WTC11 (cell line): ENCODE measurements around the gene DRC3. TPM values are rescaled to one million over a fixed set of nuclear protein-coding genes. Genes with fewer than 3 reads are reported as not detected.

Source experiments
- ATAC-seq: fragments of 200-7000 bp; cut with Tn5 transposase; 2 replicates; pipeline ENCODE4 v1.10.0; 2021; ENCODE audit warnings: mild to moderate bottlenecking, moderate library complexity
- CTCF ChIA-PET: fragments of 300-600 bp; sonication (Branson Sonifier 250); formaldehyde crosslinking; loops from one replicate; lab custom pipeline; 2021; ENCODE audit warnings: antibody characterized with exemption; lab: Charles Lee
- POLR2A ChIA-PET: fragments of 350-600 bp; sonication (Branson Sonifier 250); formaldehyde crosslinking; loops from one replicate; lab custom pipeline; 2021; ENCODE audit warnings: antibody characterized with exemption; lab: Charles Lee
- DNase-seq: peaks from one replicate; pipeline ENCODE4 v3.0.0; 2021; ENCODE audit warnings: low spot score
- H3K27ac Mint-ChIP-seq: 2 replicates; pipeline ENCODE4 v1.8.0; 2021; ENCODE audit warnings: mixed read lengths
- H3K27me3 Mint-ChIP-seq: 2 replicates; pipeline ENCODE4 v1.8.0; 2021; ENCODE audit warnings: low read depth, mild to moderate bottlenecking, moderate library complexity, mixed read lengths
- H3K36me3 Mint-ChIP-seq: 2 replicates; pipeline ENCODE4 v1.8.0; 2021; ENCODE audit warnings: mixed read lengths
- H3K4me1 Mint-ChIP-seq: 2 replicates; pipeline ENCODE4 v1.8.0; 2022; ENCODE audit warnings: mixed read lengths
- H3K4me3 Mint-ChIP-seq: 2 replicates; pipeline ENCODE4 v1.8.0; 2021; ENCODE audit warnings: mild to moderate bottlenecking, moderate library complexity, mixed read lengths
- H3K9me3 Mint-ChIP-seq: 2 replicates; pipeline ENCODE4 v1.8.0; 2021; ENCODE audit warnings: mixed read lengths
- CTCF ChIP-seq: fragments of 200-600 bp; IDR thresholded peaks from 2 replicates; pipeline ENCODE4 v1.8.0; 2022; ENCODE audit warnings: antibody characterized with exemption
- E2F1 ChIP-seq: sonication (generic); formaldehyde crosslinking; IDR thresholded peaks from 2 replicates; pipeline ENCODE4 v1.8.0; 2022; ENCODE audit warnings: mild to moderate bottlenecking, missing genetic modification reagents
- FOXP4 ChIP-seq: sonication (generic); formaldehyde crosslinking; IDR thresholded peaks from 2 replicates; pipeline ENCODE4 v1.8.0; 2022; ENCODE audit warnings: mild to moderate bottlenecking, missing genetic modification reagents
- JUN ChIP-seq: sonication (generic); formaldehyde crosslinking; IDR thresholded peaks from 2 replicates; pipeline ENCODE4 v1.8.0; 2023; ENCODE audit warnings: mild to moderate bottlenecking, missing genetic modification reagents
- MYBL2 ChIP-seq: sonication (generic); formaldehyde crosslinking; IDR thresholded peaks from 2 replicates; pipeline ENCODE4 v1.8.1; 2023; ENCODE audit warnings: mild to moderate bottlenecking, moderate library complexity, missing genetic modification reagents
- SMAD4 ChIP-seq: sonication (generic); formaldehyde crosslinking; IDR thresholded peaks from 2 replicates; pipeline ENCODE4 v1.8.0; 2022; ENCODE audit warnings: mild to moderate bottlenecking, missing genetic modification reagents
- TCF7 ChIP-seq: sonication (generic); formaldehyde crosslinking; IDR thresholded peaks from 2 replicates; pipeline ENCODE4 v1.8.0; 2022; ENCODE audit warnings: mild to moderate bottlenecking, low read depth, missing genetic modification reagents, moderate library complexity
- USF1 ChIP-seq: sonication (generic); formaldehyde crosslinking; IDR thresholded peaks from 2 replicates; pipeline ENCODE4 v1.8.0; 2022; ENCODE audit warnings: mild to moderate bottlenecking, missing genetic modification reagents
- ZBTB21 ChIP-seq: sonication (generic); formaldehyde crosslinking; IDR thresholded peaks from 2 replicates; pipeline ENCODE4 v1.8.1; 2023; ENCODE audit warnings: mild to moderate bottlenecking, missing genetic modification reagents, borderline replicate concordance
- ZNF416 ChIP-seq: fragments of 250-450 bp; sonication (Bioruptor Pico); IDR thresholded peaks from 2 replicates; pipeline ENCODE4 v1.9.0; 2021; ENCODE audit warnings: mild to moderate bottlenecking, inconsistent platforms
- ZNF423 ChIP-seq: fragments of 250-450 bp; sonication (Bioruptor Pico); IDR thresholded peaks from 2 replicates; pipeline ENCODE4 v2.1.2; 2022; ENCODE audit warnings: mild to moderate bottlenecking, moderate library complexity
- total RNA-seq: library from RNA; stranded (reverse); gene quantifications from 3 replicates; pipeline ENCODE4 v1.2.3, GENCODE V29; 2021
- TF ChIP-seq, protein P1 (sequence below): sonication (generic); formaldehyde crosslinking; IDR thresholded peaks from 2 replicates; pipeline ENCODE4 v1.8.0; 2023; ENCODE audit warnings: missing genetic modification reagents, mild to moderate bottlenecking, borderline replicate concordance
- TF ChIP-seq, protein P2 (sequence below): fragments of 250-450 bp; sonication (Bioruptor Pico); IDR thresholded peaks from 2 replicates; pipeline ENCODE4 v1.9.0; 2021; ENCODE audit warnings: mild to moderate bottlenecking

The DRC3 gene
- total RNA-seq, 1 experiment from 2014 or later, result 0.42 TPM

GRCh38 chr17:17950347-17950746 is 22.3 kb upstream of the DRC3 start:
- ChIA-PET CTCF (interaction anchor here (0.9 kb wide), 1 partner anchor 22 kb away, joined by 4 read pairs; the partner anchor contains the start of genes DRC3 and TOM1L2), POLR2A (no interaction called here)
- no peak overlapping the region for H3K27ac Mint-ChIP-seq
- ATAC-seq (no peak), DNase-seq (no peak)
- no peaks in the 10 kb centered on the region for H3K9me3 Mint-ChIP-seq
- H3K4me1 Mint-ChIP-seq, result peaks cover 15% of the 10 kb centered on the region
- no peaks in the 10 kb centered on the region for H3K27me3 Mint-ChIP-seq
- TF ChIP-seq FOXP4 (CRISPR knock-in tag), result no peak
- no peaks in the 10 kb centered on the region for H3K36me3 Mint-ChIP-seq
- H3K4me3 Mint-ChIP-seq, result no peak overlapping the region

DNA sequence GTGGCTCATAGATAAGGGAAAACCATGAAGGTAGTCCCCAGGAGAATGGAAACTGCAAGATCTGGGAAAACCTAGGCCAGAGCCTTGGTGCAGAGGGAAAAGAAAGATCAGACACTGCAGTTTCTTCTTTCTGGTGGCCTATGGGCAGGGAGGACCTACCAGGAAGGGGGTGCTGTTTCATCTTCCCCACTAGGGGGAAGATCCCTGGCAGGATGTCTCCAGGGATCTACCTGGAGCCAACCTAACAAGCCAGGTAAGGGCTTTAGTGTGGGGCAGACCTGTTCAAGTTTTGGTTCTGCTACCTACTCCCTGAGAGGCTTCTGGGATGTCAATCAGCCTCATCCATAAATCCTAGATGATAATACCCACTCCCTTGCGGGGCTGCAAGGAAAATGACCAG is 21.9 kb upstream of the DRC3 start:
- no peaks in the 10 kb centered on the region for H3K27me3 Mint-ChIP-seq
- H3K9me3 Mint-ChIP-seq, result peaks cover 4% of the 10 kb centered on the region
- CTCF ChIA-PET, result interaction anchor here (1.1 to 1.6 kb wide), 2 partner anchors 29 to 32 kb away, joined by 4 read pairs; no protein-coding TSS in a partner anchor
- peaks cover 15% of the 10 kb centered on the region for H3K4me1 Mint-ChIP-seq
- no peak overlapping the region for H3K4me3 Mint-ChIP-seq
- no peaks in the 10 kb centered on the region for H3K36me3 Mint-ChIP-seq
- peak; percentile 89 for ATAC-seq
- TF ChIP-seq, protein P1, sequence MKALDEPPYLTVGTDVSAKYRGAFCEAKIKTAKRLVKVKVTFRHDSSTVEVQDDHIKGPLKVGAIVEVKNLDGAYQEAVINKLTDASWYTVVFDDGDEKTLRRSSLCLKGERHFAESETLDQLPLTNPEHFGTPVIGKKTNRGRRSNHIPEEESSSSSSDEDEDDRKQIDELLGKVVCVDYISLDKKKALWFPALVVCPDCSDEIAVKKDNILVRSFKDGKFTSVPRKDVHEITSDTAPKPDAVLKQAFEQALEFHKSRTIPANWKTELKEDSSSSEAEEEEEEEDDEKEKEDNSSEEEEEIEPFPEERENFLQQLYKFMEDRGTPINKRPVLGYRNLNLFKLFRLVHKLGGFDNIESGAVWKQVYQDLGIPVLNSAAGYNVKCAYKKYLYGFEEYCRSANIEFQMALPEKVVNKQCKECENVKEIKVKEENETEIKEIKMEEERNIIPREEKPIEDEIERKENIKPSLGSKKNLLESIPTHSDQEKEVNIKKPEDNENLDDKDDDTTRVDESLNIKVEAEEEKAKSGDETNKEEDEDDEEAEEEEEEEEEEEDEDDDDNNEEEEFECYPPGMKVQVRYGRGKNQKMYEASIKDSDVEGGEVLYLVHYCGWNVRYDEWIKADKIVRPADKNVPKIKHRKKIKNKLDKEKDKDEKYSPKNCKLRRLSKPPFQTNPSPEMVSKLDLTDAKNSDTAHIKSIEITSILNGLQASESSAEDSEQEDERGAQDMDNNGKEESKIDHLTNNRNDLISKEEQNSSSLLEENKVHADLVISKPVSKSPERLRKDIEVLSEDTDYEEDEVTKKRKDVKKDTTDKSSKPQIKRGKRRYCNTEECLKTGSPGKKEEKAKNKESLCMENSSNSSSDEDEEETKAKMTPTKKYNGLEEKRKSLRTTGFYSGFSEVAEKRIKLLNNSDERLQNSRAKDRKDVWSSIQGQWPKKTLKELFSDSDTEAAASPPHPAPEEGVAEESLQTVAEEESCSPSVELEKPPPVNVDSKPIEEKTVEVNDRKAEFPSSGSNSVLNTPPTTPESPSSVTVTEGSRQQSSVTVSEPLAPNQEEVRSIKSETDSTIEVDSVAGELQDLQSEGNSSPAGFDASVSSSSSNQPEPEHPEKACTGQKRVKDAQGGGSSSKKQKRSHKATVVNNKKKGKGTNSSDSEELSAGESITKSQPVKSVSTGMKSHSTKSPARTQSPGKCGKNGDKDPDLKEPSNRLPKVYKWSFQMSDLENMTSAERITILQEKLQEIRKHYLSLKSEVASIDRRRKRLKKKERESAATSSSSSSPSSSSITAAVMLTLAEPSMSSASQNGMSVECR (CRISPR knock-in tag), result no peak
- no peak for TF ChIP-seq SMAD4
- peak; percentile 9; the same call in 1 of the 2 replicates for TF ChIP-seq CTCF
- TF ChIP-seq TCF7 (CRISPR knock-in tag), result no peak
- TF ChIP-seq JUN (CRISPR knock-in tag), result no peak
- DNase-seq, result no peak
- POLR2A ChIA-PET, result no interaction called here
- H3K27ac Mint-ChIP-seq, result no peak overlapping the region

DNA sequence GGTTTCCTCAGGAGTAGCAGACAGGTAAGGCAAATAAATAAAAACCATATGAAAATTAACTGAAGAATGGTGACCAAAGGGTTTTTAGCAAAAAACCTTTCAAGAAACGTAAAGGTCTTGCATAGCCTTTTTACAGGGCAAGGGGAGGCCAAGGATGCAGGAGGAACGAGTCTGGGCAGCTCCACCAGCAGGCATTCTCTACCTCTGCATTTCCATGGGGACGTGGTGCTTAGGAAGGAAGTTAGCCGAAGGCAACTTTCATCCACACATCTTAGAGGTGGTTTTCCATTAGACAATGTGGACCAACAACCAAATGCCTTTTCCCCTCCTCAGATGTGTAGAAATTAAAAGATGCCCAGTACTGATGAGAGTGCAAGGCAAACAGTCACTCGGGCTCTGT is 21.1 kb upstream of the DRC3 start:
- Mint-ChIP-seq H3K27ac (peak overlapping the region; percentile 52; the same call in 1 of the 2 replicates), H3K4me1 (peaks cover 15% of the 10 kb centered on the region), H3K9me3 (peaks cover 7% of the 10 kb centered on the region), H3K4me3 (no peak overlapping the region), H3K36me3 (no peaks in the 10 kb centered on the region), H3K27me3 (no peaks in the 10 kb centered on the region; the same call in 1 of the 2 replicates)
- TF ChIP-seq E2F1, result no peak
- TF ChIP-seq ZBTB21 (CRISPR knock-in tag), result no peak
- no peak for TF ChIP-seq USF1 (CRISPR knock-in tag)
- no peak for TF ChIP-seq ZNF423 (CRISPR knock-in tag)
- TF ChIP-seq MYBL2 (CRISPR knock-in tag), result no peak
- no peak for TF ChIP-seq ZNF416 (CRISPR knock-in tag)
- TF ChIP-seq, protein P2, sequence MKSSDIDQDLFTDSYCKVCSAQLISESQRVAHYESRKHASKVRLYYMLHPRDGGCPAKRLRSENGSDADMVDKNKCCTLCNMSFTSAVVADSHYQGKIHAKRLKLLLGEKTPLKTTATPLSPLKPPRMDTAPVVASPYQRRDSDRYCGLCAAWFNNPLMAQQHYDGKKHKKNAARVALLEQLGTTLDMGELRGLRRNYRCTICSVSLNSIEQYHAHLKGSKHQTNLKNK (CRISPR knock-in tag), result no peak
- CTCF ChIA-PET, result interaction anchor here (1.1 to 1.6 kb wide), 2 partner anchors 30 to 32 kb away, joined by 4 read pairs; no protein-coding TSS in a partner anchor
- DNase-seq (no peak), ATAC-seq (no peak)
- POLR2A ChIA-PET, result no interaction called here
